Vagina (tissue), 2 donors: ENCODE results near the gene SAMHD1.

Experiments
- CTCF ChIP-seq, 3 experiments: fragments of 450-650 bp in 2 of 3; fragments of 200-600 bp in 1 of 3; sonication (generic) in 1 of 3; IDR thresholded peaks; one replicate each; pipeline ENCODE4 v1.5.1; 2017 to 2019; ENCODE audit warnings: antibody characterized with exemption in 3 of 3, mild to moderate bottlenecking in 2 of 3, moderate library complexity in 2 of 3
- POLR2AphosphoS5 ChIP-seq, 2 donors: sonication (generic); formaldehyde crosslinking; IDR thresholded peaks; one replicate each; pipeline ENCODE4 v1.9.0; 2017; ENCODE audit warnings: antibody characterized with exemption in 2 of 2, mild to moderate bottlenecking in 2 of 2, low read depth in 1 of 2; ENCODE audit not compliant: insufficient read depth in 1 of 2

- no peak for TF ChIP-seq CTCF (IDR thresholded peaks at IDR 0.05)
- no peak for TF ChIP-seq POLR2AphosphoS5 (IDR thresholded peaks at IDR 0.05; ENCODE audit: insufficient read depth in 1 of 2, low read depth in 1 of 2)
These were observed 78.7 kb downstream of the SAMHD1 start for GRCh38 chr20:36872852-36873251.
